ENCODE results near the gene ATP6V0B.

ATP6V0B gene

GRCh38 chr1:43930949-43931275 is 43.8 kb upstream of the ATP6V0B start:
- 0 out of 2 replicates have a peak overlapping the region, but pooled peaks have one; percentile 4 for H3K27ac ChIP-seq (replicated peaks)
- no peaks in the 10 kb centered on the region for H3K27me3 ChIP-seq (ENCODE audit: insufficient read depth, poor library complexity, severe bottlenecking)
- no peak overlapping the region for H3K4me3 ChIP-seq (replicated peaks; ENCODE audit: insufficient read depth, low read length)
- no peak for TF ChIP-seq GABPA (IDR thresholded peaks at IDR 0.05; ENCODE audit: low read depth)
- no peak for TF ChIP-seq POLR2AphosphoS5 (IDR thresholded peaks at IDR 0.05; ENCODE audit: low read depth)
- TF ChIP-seq SPI1 (IDR thresholded peaks at IDR 0.05; ENCODE audit: borderline replicate concordance, low read depth), result peak; percentile 43; the same call in 1 of the 2 replicates
- DNase-seq (ENCODE audit: low read depth in 1 of 2, low spot score in 1 of 2), result peak in 1 of 2 experiments; percentile 69

GRCh38 chr1:43931711-43932660 is 42.8 kb upstream of the ATP6V0B start:
- TF ChIP-seq CTCF (IDR thresholded peaks at IDR 0.05; ENCODE audit: insufficient read depth, low read length) (no peak), REST (IDR thresholded peaks at IDR 0.05; ENCODE audit: insufficient replicate concordance, low read depth) (no peak), POLR2AphosphoS5 (IDR thresholded peaks at IDR 0.05; ENCODE audit: low read depth) (no peak), GABPA (IDR thresholded peaks at IDR 0.05; ENCODE audit: low read depth) (no peak), SPI1 (IDR thresholded peaks at IDR 0.05; ENCODE audit: borderline replicate concordance, low read depth) (no peak)
- H3K27ac ChIP-seq (replicated peaks), result no peak overlapping the region
- no peak for DNase-seq (ENCODE audit: low read depth in 1 of 2, low spot score in 1 of 2)
- no peaks in the 10 kb centered on the region for H3K27me3 ChIP-seq (ENCODE audit: insufficient read depth, poor library complexity, severe bottlenecking)
- H3K4me3 ChIP-seq (replicated peaks; ENCODE audit: insufficient read depth, low read length), result no peak overlapping the region

GRCh38 chr1:43932786-43933385 is 41.9 kb upstream of the ATP6V0B start:
- no peak for DNase-seq (ENCODE audit: low read depth in 1 of 2, low spot score in 1 of 2)
- no peak for TF ChIP-seq CTCF (IDR thresholded peaks at IDR 0.05; ENCODE audit: insufficient read depth, low read length)
- Histone ChIP-seq H3K27me3 (ENCODE audit: insufficient read depth, poor library complexity, severe bottlenecking) (no peaks in the 10 kb centered on the region), H3K27ac (replicated peaks) (no peak overlapping the region), H3K4me3 (replicated peaks; ENCODE audit: insufficient read depth, low read length) (no peak overlapping the region)

GRCh38 chr1:43933386-43934100 is 41.2 kb upstream of the ATP6V0B start, which contains the start of gene ARTN:
Gene ARTN (plus strand): TSS chr1:43933801. CDS start chr1:43935657, 1,856 bp downstream.
- DNase-seq (ENCODE audit: low read depth in 1 of 2, low spot score in 1 of 2), result no peak
- Histone ChIP-seq H3K27me3 (ENCODE audit: insufficient read depth, poor library complexity, severe bottlenecking) (no peaks in the 10 kb centered on the region), H3K4me3 (replicated peaks; ENCODE audit: insufficient read depth, low read length) (no peak within 1 kb of the TSS), H3K27ac (replicated peaks) (no peak within 1 kb of the TSS)
- TF ChIP-seq CTCF (IDR thresholded peaks at IDR 0.05; ENCODE audit: insufficient read depth, low read length), result no peak
- TF ChIP-seq REST (IDR thresholded peaks at IDR 0.05; ENCODE audit: insufficient replicate concordance, low read depth), result no peak
- TF ChIP-seq SPI1 (IDR thresholded peaks at IDR 0.05; ENCODE audit: borderline replicate concordance, low read depth), result no peak
- no peak for TF ChIP-seq GABPA (IDR thresholded peaks at IDR 0.05; ENCODE audit: low read depth)
- no peak for TF ChIP-seq POLR2AphosphoS5 (IDR thresholded peaks at IDR 0.05; ENCODE audit: low read depth)
